Measurements from ENCODE around the gene IRF4. TPM values are rescaled to one million over a fixed set of nuclear protein-coding genes. Genes with fewer than 3 reads are reported as not detected.

Gene IRF4
- total RNA-seq, 4 donors from 2014 or later: 0.54 to 2.3 (median 1.3) TPM

DNA sequence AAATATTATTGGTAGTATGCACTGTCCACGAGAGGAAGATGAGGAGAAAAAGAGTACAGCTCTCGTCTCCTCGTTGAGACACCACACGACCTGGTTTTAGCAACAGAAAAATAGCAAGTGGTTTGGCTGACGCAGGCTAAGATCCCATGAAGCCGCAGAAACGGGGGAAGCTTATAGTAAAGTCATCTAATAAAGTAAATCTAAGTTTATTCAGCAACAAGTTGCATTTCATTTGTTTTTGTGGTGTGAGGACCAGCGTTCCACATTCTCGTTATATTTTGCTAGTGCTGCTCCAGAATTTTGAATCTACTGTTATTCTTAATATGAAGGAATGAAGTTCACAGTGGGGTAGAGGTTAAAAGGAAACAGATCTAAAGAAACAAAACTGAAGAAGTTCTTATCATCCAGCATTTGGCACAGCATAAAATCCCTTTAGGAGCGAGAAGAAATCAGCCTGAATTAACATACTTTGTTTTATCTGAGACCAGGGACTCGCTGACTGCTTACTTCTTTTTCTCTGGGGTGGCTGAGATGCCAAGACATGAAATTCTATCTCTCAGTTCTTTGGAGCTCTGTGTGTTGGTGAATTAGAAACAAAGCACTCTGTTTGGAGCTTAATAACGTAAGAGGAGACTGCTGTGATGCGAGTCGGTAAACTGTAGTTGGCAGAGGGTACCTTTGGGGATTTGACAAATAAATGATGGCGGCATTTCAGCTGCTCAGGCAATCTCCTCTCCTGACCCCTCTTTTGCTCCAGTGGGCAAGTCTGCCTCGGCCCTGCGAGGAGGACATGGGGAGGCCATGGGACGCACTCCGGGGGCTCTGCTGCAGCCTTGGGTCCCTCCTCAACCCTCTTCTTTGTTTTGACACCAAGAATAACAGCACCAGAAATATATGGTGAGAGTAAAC is 24.9 kb upstream of the IRF4 start:
- H3K4me3 ChIP-seq (replicated peaks in 1 of 3): no peak overlapping the region
- no peak for DNase-seq
- H3K36me3 ChIP-seq: no peaks in the 10 kb centered on the region
- intact Hi-C loops (cut with DNase I): no loop called here
- peaks cover 0 to 12% of the 10 kb centered on the region in 2 donors for H3K4me1 ChIP-seq
- no peak for TF ChIP-seq POLR2A (IDR thresholded peaks at IDR 0.05)
- TF ChIP-seq, protein P1, sequence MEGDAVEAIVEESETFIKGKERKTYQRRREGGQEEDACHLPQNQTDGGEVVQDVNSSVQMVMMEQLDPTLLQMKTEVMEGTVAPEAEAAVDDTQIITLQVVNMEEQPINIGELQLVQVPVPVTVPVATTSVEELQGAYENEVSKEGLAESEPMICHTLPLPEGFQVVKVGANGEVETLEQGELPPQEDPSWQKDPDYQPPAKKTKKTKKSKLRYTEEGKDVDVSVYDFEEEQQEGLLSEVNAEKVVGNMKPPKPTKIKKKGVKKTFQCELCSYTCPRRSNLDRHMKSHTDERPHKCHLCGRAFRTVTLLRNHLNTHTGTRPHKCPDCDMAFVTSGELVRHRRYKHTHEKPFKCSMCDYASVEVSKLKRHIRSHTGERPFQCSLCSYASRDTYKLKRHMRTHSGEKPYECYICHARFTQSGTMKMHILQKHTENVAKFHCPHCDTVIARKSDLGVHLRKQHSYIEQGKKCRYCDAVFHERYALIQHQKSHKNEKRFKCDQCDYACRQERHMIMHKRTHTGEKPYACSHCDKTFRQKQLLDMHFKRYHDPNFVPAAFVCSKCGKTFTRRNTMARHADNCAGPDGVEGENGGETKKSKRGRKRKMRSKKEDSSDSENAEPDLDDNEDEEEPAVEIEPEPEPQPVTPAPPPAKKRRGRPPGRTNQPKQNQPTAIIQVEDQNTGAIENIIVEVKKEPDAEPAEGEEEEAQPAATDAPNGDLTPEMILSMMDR (IDR thresholded peaks at IDR 0.05): no peak
- no peaks in the 10 kb centered on the region for H3K27me3 ChIP-seq
- WGBS, 2 donors: 52 to 55% methylated on average over 19 of the region's 19 CpGs
- H3K27ac ChIP-seq: no peak overlapping the region
- no peaks in the 10 kb centered on the region for H3K9me3 ChIP-seq

DNA sequence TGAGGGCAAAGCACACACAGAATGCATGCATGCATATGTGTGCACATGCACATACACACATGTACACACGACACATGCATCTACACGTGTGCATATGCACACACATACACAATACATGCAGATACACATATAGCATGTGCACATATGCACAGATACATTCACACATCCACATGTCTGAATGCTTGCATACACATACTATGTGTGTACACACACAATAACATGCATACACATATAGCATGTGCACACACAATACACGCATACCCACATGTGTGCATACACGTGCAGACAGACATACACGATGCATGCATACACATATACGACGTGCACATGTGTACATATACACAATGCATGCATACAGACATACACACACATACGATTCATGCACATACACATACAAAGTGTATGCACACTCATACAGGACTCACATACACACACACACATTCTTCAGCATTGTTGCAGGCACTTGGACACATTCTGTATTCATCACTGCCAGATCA is 24.2 kb upstream of the IRF4 start:
- DNase-seq: no peak
- TF ChIP-seq, protein P1 (IDR thresholded peaks at IDR 0.05): no peak
- TF ChIP-seq POLR2A (IDR thresholded peaks at IDR 0.05): no peak
- Histone ChIP-seq H3K4me3 (replicated peaks in 1 of 3) (no peak overlapping the region), H3K36me3 (no peaks in the 10 kb centered on the region), H3K9me3 (no peaks in the 10 kb centered on the region), H3K27ac (no peak overlapping the region), H3K27me3 (no peaks in the 10 kb centered on the region), H3K4me1 (peaks cover 0 to 12% of the 10 kb centered on the region in 2 donors)
- intact Hi-C loops (cut with DNase I): no loop called here
- WGBS, 2 donors: 83 to 84% methylated on average over 8 of the region's 8 CpGs

DNA sequence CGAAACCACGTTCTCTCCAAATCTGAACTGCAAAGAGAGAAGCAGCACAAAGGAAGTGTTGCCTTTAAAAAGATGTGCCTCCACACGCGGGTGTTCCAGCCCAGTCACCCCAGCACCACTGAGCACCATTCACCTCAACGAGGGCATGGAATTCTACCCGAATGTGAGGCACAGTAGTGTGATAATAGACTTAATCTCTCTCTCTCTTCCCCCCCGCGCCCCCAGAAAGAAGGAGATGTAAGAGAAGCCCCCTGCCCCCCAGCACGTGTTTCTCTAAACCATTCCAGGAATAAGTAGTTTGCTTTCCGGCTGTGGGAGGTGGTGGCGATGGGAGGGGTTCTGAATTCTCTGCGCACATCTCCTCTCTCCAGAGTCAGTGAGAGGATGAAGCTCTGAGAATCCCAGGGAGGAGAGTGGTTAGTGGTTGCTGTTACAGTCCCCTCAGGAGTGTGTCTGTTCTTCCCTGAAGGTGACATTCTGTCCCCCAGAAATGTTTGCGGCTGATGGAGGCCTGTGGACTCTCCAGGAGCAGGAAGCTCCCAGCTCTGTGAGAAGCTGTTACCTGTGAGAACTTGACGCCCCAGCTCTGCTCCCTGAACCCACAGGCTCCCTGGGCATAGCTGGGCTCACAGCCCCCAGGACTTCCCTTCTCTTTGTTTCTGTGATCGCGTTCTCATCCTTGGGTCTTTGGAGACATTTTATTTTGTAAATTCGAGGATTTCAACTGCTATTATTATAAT is 23.5 kb upstream of the IRF4 start:
- H3K4me3 ChIP-seq (replicated peaks in 1 of 3): no peak overlapping the region
- no peak for DNase-seq
- H3K27ac ChIP-seq: no peak overlapping the region
- H3K27me3 ChIP-seq: no peaks in the 10 kb centered on the region
- H3K9me3 ChIP-seq: no peaks in the 10 kb centered on the region
- intact Hi-C loops (cut with DNase I): no loop called here
- no peaks in the 10 kb centered on the region for H3K36me3 ChIP-seq
- TF ChIP-seq, protein P1 (IDR thresholded peaks at IDR 0.05): no peak
- no peak for TF ChIP-seq POLR2A (IDR thresholded peaks at IDR 0.05)
- peaks cover 0 to 14% of the 10 kb centered on the region in 2 donors for H3K4me1 ChIP-seq
- WGBS, 2 donors: 76 to 77% methylated on average over 17 of the region's 17 CpGs

DNA sequence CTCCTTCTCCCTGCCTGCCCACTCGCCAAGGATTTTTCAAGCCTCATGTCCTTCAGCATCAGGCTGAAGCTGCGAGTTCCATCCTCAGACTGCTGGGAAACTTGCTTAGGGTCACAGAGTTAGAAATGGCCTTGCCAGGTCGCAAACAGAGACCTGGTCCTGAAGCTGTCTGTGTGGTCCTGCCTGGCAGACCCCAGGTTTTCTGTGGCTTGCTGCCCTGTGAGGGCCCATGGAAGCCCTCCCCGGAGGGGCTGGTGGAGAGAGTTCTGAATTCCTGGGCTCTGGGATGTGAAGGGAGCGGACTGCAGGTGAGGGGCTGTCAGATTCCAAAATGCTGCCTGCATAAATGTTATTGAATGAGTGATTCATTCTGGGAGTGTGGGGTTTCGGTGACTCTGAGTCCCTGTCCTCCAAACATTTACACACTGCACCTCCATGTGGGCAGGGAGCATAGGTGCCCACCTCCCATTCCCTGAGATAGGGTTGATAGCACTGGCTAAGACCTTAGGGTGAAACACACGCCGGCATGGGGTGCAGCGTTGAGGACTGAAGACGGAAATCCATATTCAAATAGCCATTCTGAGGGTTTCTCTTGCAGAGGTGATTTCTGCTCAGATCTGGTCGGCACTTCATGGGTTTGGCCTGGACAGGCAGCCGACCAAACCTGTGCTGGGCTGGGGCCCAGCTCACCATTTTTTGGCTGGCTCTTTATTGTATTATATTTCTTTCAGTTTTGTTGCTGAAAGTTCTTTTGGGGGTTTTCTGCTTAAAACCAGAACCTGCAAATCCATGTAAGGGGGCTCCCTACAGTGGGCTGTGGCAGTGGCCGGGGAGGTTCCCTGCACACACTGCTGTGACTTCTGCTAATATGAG is 21.8 kb upstream of the IRF4 start:
- H3K9me3 ChIP-seq: no peaks in the 10 kb centered on the region
- no peaks in the 10 kb centered on the region for H3K36me3 ChIP-seq
- no peak for DNase-seq
- H3K4me3 ChIP-seq (replicated peaks in 1 of 3): no peak overlapping the region
- no peak overlapping the region for H3K27ac ChIP-seq
- no peaks in the 10 kb centered on the region for H3K27me3 ChIP-seq
- TF ChIP-seq, protein P1 (IDR thresholded peaks at IDR 0.05): no peak
- no peak for TF ChIP-seq POLR2A (IDR thresholded peaks at IDR 0.05)
- intact Hi-C loops (cut with DNase I): no loop called here
- WGBS, 2 donors: 84 to 86% methylated on average over 13 of the region's 13 CpGs
- H3K4me1 ChIP-seq: peaks cover 14 to 31% of the 10 kb centered on the region in 2 donors
